GM19455 (cell line): ENCODE measurements around the gene GFPT2.

Experiments used
- ATAC-seq: cut with Tn5 transposase; IDR thresholded peaks from one replicate; pipeline ENCODE4 v1.9.1; 2021; ENCODE audit not compliant: unreplicated experiment

Gene GFPT2

GRCh38 chr5:180334751-180335613 lies 18.2 kb downstream of the GFPT2 start:
- no peak for ATAC-seq

- ATAC-seq, result no peak
These were observed 19.0 kb downstream of the GFPT2 start for GRCh38 chr5:180334176-180334575.

GRCh38 chr5:180333661-180334060 lies 19.5 kb downstream of the GFPT2 start:
- ATAC-seq, result no peak

GRCh38 chr5:180332861-180333260 lies 20.3 kb downstream of the GFPT2 start:
- ATAC-seq, result no peak

GRCh38 chr5:180332051-180332517 lies 21.1 kb downstream of the GFPT2 start:
- no peak for ATAC-seq

GRCh38 chr5:180331647-180331950 lies 21.5 kb downstream of the GFPT2 start:
- ATAC-seq, result no peak

GRCh38 chr5:180330810-180331646 lies 22.1 kb downstream of the GFPT2 start:
- no peak for ATAC-seq

GRCh38 chr5:180330270-180330648 lies 22.9 kb downstream of the GFPT2 start:
- no peak for ATAC-seq

- no peak for ATAC-seq
These were observed 23.4 kb downstream of the GFPT2 start for GRCh38 chr5:180329606-180330269.

GRCh38 chr5:180329138-180329435 lies 24.0 kb downstream of the GFPT2 start:
- no peak for ATAC-seq

GRCh38 chr5:180328296-180329137 lies 24.6 kb downstream of the GFPT2 start:
- ATAC-seq, result peak; percentile 83

- ATAC-seq, result no peak
These were observed 26.1 kb downstream of the GFPT2 start for GRCh38 chr5:180326989-180327565.

- ATAC-seq, result no peak
These were observed 28.6 kb downstream of the GFPT2 start for GRCh38 chr5:180324601-180324950.

- no peak for ATAC-seq
These were observed 29.1 kb downstream of the GFPT2 start for GRCh38 chr5:180323941-180324600.

- no peak for ATAC-seq
These were observed 30.0 kb downstream of the GFPT2 start for GRCh38 chr5:180323160-180323559.

- ATAC-seq, result no peak
These were observed 34.6 kb downstream of the GFPT2 start for GRCh38 chr5:180318456-180319089.

- no peak for ATAC-seq
These were observed 36.5 kb downstream of the GFPT2 start for GRCh38 chr5:180316586-180316985.

GRCh38 chr5:180315762-180316212 lies 37.3 kb downstream of the GFPT2 start:
- ATAC-seq, result no peak

GRCh38 chr5:180313677-180314505 lies 39.2 kb downstream of the GFPT2 start:
- peak; percentile 98 for ATAC-seq
